Transverse colon (tissue), 3 donors: Measurements from ENCODE around the gene MMP13.

Source experiments
- POLR2A ChIP-seq: fragments of 450-650 bp; IDR thresholded peaks from one replicate; pipeline ENCODE4 v1.6.1; 2016; ENCODE audit warnings: antibody characterized with exemption, mild to moderate bottlenecking, moderate library complexity
- POLR2AphosphoS5 ChIP-seq, 3 donors: sonication (generic); formaldehyde crosslinking; IDR thresholded peaks; one replicate each; pipeline ENCODE4 v1.6.1; 2016; ENCODE audit warnings: antibody characterized with exemption in 3 of 3

- TF ChIP-seq POLR2A (no peak), POLR2AphosphoS5 (IDR thresholded peaks at IDR 0.05) (no peak)
Observed at GRCh38 chr11:102946237-102946636, 9.3 kb downstream of the MMP13 start.
